ENCODE results near the gene SLC44A1.

SLC44A1 gene

GRCh38 chr9:105269593-105269992 is 25.1 kb downstream of the SLC44A1 start:
- ChIA-PET POLR2A (no interaction called here), CTCF (no interaction called here)

GRCh38 chr9:105270711-105271110 is 26.3 kb downstream of the SLC44A1 start:
- ChIA-PET CTCF (no interaction called here), POLR2A (no interaction called here)
- TF ChIP-seq TARDBP (IDR thresholded peaks at IDR 0.05) (no peak), ARNT (IDR thresholded peaks at IDR 0.05) (no peak), LEF1 (IDR thresholded peaks at IDR 0.05; ENCODE audit: borderline replicate concordance) (no peak), FOXA1 (IDR thresholded peaks at IDR 0.05) (no peak), L3MBTL2 (conservative IDR thresholded peaks at IDR 0.05) (no peak), PKNOX1 (IDR thresholded peaks at IDR 0.05) (no peak), FOXK2 (IDR thresholded peaks at IDR 0.05) (no peak), NFRKB (IDR thresholded peaks at IDR 0.05) (no peak), CTBP1 (IDR thresholded peaks at IDR 0.05; ENCODE audit: borderline replicate concordance) (no peak), FOXM1 (IDR thresholded peaks at IDR 0.05; ENCODE audit: borderline replicate concordance) (no peak), ELF4 (IDR thresholded peaks at IDR 0.05) (no peak), HDGF (IDR thresholded peaks at IDR 0.05; ENCODE audit: borderline replicate concordance) (no peak), BHLHE40 (IDR thresholded peaks at IDR 0.05; ENCODE audit: borderline replicate concordance) (no peak), SP1 (IDR thresholded peaks at IDR 0.05) (no peak), SUZ12 (IDR thresholded peaks at IDR 0.05) (no peak), ZNF384 (IDR thresholded peaks at IDR 0.05) (no peak)
- DNase-seq (ENCODE audit: extremely low spot score), result no peak

More at GRCh38 chr9:105269593-105269992, 25.1 kb downstream of the SLC44A1 start:
- no peak for DNase-seq (ENCODE audit: extremely low spot score)
- TF ChIP-seq TARDBP (IDR thresholded peaks at IDR 0.05), result no peak

DNA sequence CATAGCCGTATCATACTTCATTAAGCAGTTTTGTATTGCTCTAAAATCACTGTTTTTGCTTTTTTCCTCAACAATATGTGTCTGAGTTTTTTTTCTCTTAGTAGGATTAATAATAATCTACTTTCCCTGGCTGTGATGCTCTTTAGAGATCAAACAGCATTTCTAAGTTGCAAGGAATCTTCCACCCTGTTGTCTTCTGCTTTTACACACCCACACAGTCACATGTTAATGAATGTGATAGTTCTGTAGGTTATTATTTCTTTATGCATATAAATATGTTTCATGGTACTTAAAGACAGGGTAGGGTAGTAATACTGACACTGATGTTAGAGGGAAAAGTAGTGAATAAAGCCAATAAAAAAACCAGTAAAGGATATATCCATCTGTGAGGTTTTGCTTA is 29.3 kb downstream of the SLC44A1 start:
- DNase-seq (ENCODE audit: extremely low spot score), result no peak
- ChIA-PET CTCF (no interaction called here), POLR2A (no interaction called here)
- no peak for TF ChIP-seq ARNT (IDR thresholded peaks at IDR 0.05)
- TF ChIP-seq PKNOX1 (IDR thresholded peaks at IDR 0.05), result no peak
- TF ChIP-seq ELF4 (IDR thresholded peaks at IDR 0.05), result no peak
- no peak for TF ChIP-seq FOXM1 (IDR thresholded peaks at IDR 0.05; ENCODE audit: borderline replicate concordance)
- no peak for TF ChIP-seq SUZ12 (IDR thresholded peaks at IDR 0.05)
- TF ChIP-seq L3MBTL2 (conservative IDR thresholded peaks at IDR 0.05), result no peak
- no peak for TF ChIP-seq HDGF (IDR thresholded peaks at IDR 0.05; ENCODE audit: borderline replicate concordance)
- no peak for TF ChIP-seq LEF1 (IDR thresholded peaks at IDR 0.05; ENCODE audit: borderline replicate concordance)
- no peak for TF ChIP-seq TARDBP (IDR thresholded peaks at IDR 0.05)
- no peak for TF ChIP-seq CTBP1 (IDR thresholded peaks at IDR 0.05; ENCODE audit: borderline replicate concordance)
- TF ChIP-seq BHLHE40 (IDR thresholded peaks at IDR 0.05; ENCODE audit: borderline replicate concordance), result no peak
- TF ChIP-seq NFRKB (IDR thresholded peaks at IDR 0.05), result no peak
- TF ChIP-seq ZNF384 (IDR thresholded peaks at IDR 0.05), result no peak
- TF ChIP-seq FOXA1 (IDR thresholded peaks at IDR 0.05), result no peak
- TF ChIP-seq SP1 (IDR thresholded peaks at IDR 0.05), result no peak

DNA sequence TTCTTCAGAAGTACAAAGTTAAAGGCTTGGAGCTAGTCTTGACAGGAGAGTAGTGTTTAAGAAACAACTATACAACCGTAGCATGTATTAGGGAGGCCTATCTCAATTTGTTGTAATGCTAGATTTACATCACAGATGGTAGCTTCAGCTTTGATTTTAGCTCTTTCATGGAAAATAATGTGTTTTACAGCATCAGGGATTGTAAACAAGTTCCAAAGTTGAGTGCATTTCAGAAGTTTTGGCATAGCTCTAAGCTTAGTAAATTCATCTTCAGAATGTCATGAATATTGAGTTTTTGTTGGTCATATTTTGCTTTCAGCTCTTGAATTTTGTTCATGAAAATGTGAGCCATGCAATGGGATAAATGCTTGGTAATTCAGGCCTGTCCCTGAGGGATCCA is 30.7 kb downstream of the SLC44A1 start:
- CTCF ChIA-PET, result no interaction called here
- TF ChIP-seq FOXA1 (IDR thresholded peaks at IDR 0.05) (no peak), SUZ12 (IDR thresholded peaks at IDR 0.05) (no peak), TARDBP (IDR thresholded peaks at IDR 0.05) (no peak), ARNT (IDR thresholded peaks at IDR 0.05) (no peak), FOXM1 (IDR thresholded peaks at IDR 0.05; ENCODE audit: borderline replicate concordance) (no peak), PKNOX1 (IDR thresholded peaks at IDR 0.05) (no peak), SP1 (IDR thresholded peaks at IDR 0.05) (no peak), FOXK2 (IDR thresholded peaks at IDR 0.05) (no peak), L3MBTL2 (conservative IDR thresholded peaks at IDR 0.05) (no peak), LEF1 (IDR thresholded peaks at IDR 0.05; ENCODE audit: borderline replicate concordance) (no peak), NFRKB (IDR thresholded peaks at IDR 0.05) (no peak)
- DNase-seq (ENCODE audit: extremely low spot score), result no peak
- POLR2A ChIA-PET, result no interaction called here

GRCh38 chr9:105275938-105276337 is 31.5 kb downstream of the SLC44A1 start:
- no peak for TF ChIP-seq FOXK2 (IDR thresholded peaks at IDR 0.05)
- TF ChIP-seq NFRKB (IDR thresholded peaks at IDR 0.05), result no peak
- TF ChIP-seq CTBP1 (IDR thresholded peaks at IDR 0.05; ENCODE audit: borderline replicate concordance), result no peak
- TF ChIP-seq ZNF384 (IDR thresholded peaks at IDR 0.05), result no peak
- no peak for TF ChIP-seq PKNOX1 (IDR thresholded peaks at IDR 0.05)
- TF ChIP-seq FOXM1 (IDR thresholded peaks at IDR 0.05; ENCODE audit: borderline replicate concordance), result no peak
- no peak for TF ChIP-seq FOXA1 (IDR thresholded peaks at IDR 0.05)
- TF ChIP-seq L3MBTL2 (conservative IDR thresholded peaks at IDR 0.05), result no peak
- no peak for TF ChIP-seq SUZ12 (IDR thresholded peaks at IDR 0.05)
- TF ChIP-seq TARDBP (IDR thresholded peaks at IDR 0.05), result no peak
- TF ChIP-seq BHLHE40 (IDR thresholded peaks at IDR 0.05; ENCODE audit: borderline replicate concordance), result no peak
- no peak for TF ChIP-seq LEF1 (IDR thresholded peaks at IDR 0.05; ENCODE audit: borderline replicate concordance)
- no peak for TF ChIP-seq ELF4 (IDR thresholded peaks at IDR 0.05)
- no peak for TF ChIP-seq HDGF (IDR thresholded peaks at IDR 0.05; ENCODE audit: borderline replicate concordance)
- TF ChIP-seq SP1 (IDR thresholded peaks at IDR 0.05), result no peak
- no peak for TF ChIP-seq ARNT (IDR thresholded peaks at IDR 0.05)
- CTCF ChIA-PET, result interaction anchor here (0.6 kb wide), 1 partner anchor 30 kb away, joined by 4 read pairs; no protein-coding TSS in a partner anchor
- DNase-seq (ENCODE audit: extremely low spot score), result no peak
- POLR2A ChIA-PET, result no interaction called here

DNA sequence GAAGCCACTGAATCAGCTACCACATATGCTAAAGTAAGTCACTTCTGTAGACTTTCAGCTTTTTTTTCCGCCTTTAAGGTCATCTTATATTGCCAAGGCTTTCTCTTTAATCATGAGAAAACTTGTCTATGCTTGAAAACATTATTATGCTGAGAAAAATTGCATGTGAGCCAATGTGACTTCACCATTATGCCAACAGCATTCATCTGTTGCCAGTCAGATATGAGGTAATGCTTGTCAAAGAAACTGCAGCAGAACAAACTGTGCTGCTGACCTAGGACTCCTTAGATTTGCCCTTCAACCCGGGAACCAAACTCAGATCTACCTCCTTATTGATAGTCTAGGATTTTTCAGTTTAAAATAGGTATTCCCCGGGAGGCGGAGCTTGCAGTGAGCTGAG is 34.3 kb downstream of the SLC44A1 start:
- CTCF ChIA-PET, result no interaction called here
- no peak for DNase-seq (ENCODE audit: extremely low spot score)
- POLR2A ChIA-PET, result no interaction called here
- TF ChIP-seq PKNOX1 (IDR thresholded peaks at IDR 0.05), result no peak
- TF ChIP-seq FOXK2 (IDR thresholded peaks at IDR 0.05), result no peak
- no peak for TF ChIP-seq ZNF384 (IDR thresholded peaks at IDR 0.05)
- TF ChIP-seq HDGF (IDR thresholded peaks at IDR 0.05; ENCODE audit: borderline replicate concordance), result no peak
- TF ChIP-seq BHLHE40 (IDR thresholded peaks at IDR 0.05; ENCODE audit: borderline replicate concordance), result no peak
- TF ChIP-seq ARNT (IDR thresholded peaks at IDR 0.05), result no peak
- no peak for TF ChIP-seq SUZ12 (IDR thresholded peaks at IDR 0.05)
- TF ChIP-seq CTBP1 (IDR thresholded peaks at IDR 0.05; ENCODE audit: borderline replicate concordance), result no peak
- no peak for TF ChIP-seq LEF1 (IDR thresholded peaks at IDR 0.05; ENCODE audit: borderline replicate concordance)
- TF ChIP-seq SP1 (IDR thresholded peaks at IDR 0.05), result no peak
- no peak for TF ChIP-seq NFRKB (IDR thresholded peaks at IDR 0.05)
- no peak for TF ChIP-seq ELF4 (IDR thresholded peaks at IDR 0.05)
